Liver (tissue), 9 donors: ENCODE measurements around the gene SHB. TPM values are rescaled to one million over a fixed set of nuclear protein-coding genes. Genes with fewer than 3 reads are reported as not detected.

ENCODE experiments used
- DNase-seq: peaks from one replicate; pipeline ENCODE4 v3.0.0-alpha.2; 2017; ENCODE audit warnings: low spot score
- H3K27ac ChIP-seq, 2 donors: one replicate each; pipeline ENCODE4 v1.7.0; 2013; ENCODE audit warnings: inconsistent platforms in 2 of 2, low read length in 2 of 2, control low read depth in 1 of 2, low read depth in 1 of 2, mild to moderate bottlenecking in 1 of 2
- H3K27me3 ChIP-seq, 4 donors: one replicate each; pipeline versions ENCODE4 v1.6.1 to v1.7.0; 2013; ENCODE audit warnings: low read length in 3 of 4, inconsistent platforms in 1 of 4, mild to moderate bottlenecking in 1 of 4, moderate library complexity in 1 of 4; ENCODE audit not compliant: control insufficient read depth in 4 of 4, insufficient read depth in 4 of 4
- H3K36me3 ChIP-seq, 4 donors: one replicate each; pipeline versions ENCODE4 v1.6.1 to v1.7.0; 2013; ENCODE audit warnings: low read length in 3 of 4, mild to moderate bottlenecking in 3 of 4, low read depth in 1 of 4, moderate library complexity in 1 of 4; ENCODE audit not compliant: control insufficient read depth in 4 of 4, insufficient read depth in 3 of 4
- H3K4me1 ChIP-seq, 4 donors: one replicate each; pipeline versions ENCODE4 v1.6.1 to v1.7.0; 2013; ENCODE audit warnings: low read length in 3 of 4, mild to moderate bottlenecking in 3 of 4, moderate library complexity in 1 of 4; ENCODE audit not compliant: control insufficient read depth in 4 of 4, insufficient read depth in 4 of 4
- H3K4me3 ChIP-seq, 3 donors: one replicate each; pipeline versions ENCODE4 v1.6.1 to v1.7.0; 2013; ENCODE audit warnings: low read length in 3 of 3, control low read depth in 1 of 3, low read depth in 1 of 3, mild to moderate bottlenecking in 1 of 3
- H3K9ac ChIP-seq, 2 donors: one replicate each; pipeline ENCODE4 v1.7.0; 2013; ENCODE audit warnings: low read length in 2 of 2, mild to moderate bottlenecking in 2 of 2, moderate library complexity in 2 of 2, control low read depth in 1 of 2, low read depth in 1 of 2
- H3K9me3 ChIP-seq, 4 donors: one replicate each; pipeline versions ENCODE4 v1.6.1 to v1.7.0; 2013; ENCODE audit warnings: low read length in 3 of 4; ENCODE audit not compliant: control insufficient read depth in 4 of 4
- ATF3 ChIP-seq: IDR thresholded peaks from 2 replicates; pipeline ENCODE4 v1.6.1; 2016; ENCODE audit warnings: antibody characterized with exemption
- CTCF ChIP-seq: fragments of 150-350 bp; IDR thresholded peaks from 2 replicates; pipeline ENCODE4 v1.5.1; 2017; ENCODE audit warnings: improper control_type of control experiment, low read depth, low read length; ENCODE audit not compliant: missing input control
- EGR1 ChIP-seq, 2 donors: IDR thresholded peaks; 2 replicates each; pipeline ENCODE4 v1.6.1; 2016 to 2018; ENCODE audit warnings: antibody characterized with exemption in 2 of 2, low read depth in 2 of 2
- FOXA1 ChIP-seq: IDR thresholded peaks from 2 replicates; pipeline ENCODE4 v1.6.1; 2016; ENCODE audit warnings: antibody characterized with exemption
- GABPA ChIP-seq, 2 donors: IDR thresholded peaks in 1 of 2; conservative IDR thresholded peaks in 1 of 2; 2 replicates each; pipeline ENCODE4 v1.6.1; 2016; ENCODE audit warnings: antibody characterized with exemption in 2 of 2, mild to moderate bottlenecking in 1 of 2, moderate library complexity in 1 of 2
- HNF4A ChIP-seq, 2 donors: conservative IDR thresholded peaks; 2 replicates each; pipeline ENCODE4 v1.6.1; 2016; ENCODE audit warnings: antibody characterized with exemption in 2 of 2, mild to moderate bottlenecking in 2 of 2
- HNF4G ChIP-seq: IDR thresholded peaks from 2 replicates; pipeline ENCODE4 v1.6.1; 2016; ENCODE audit warnings: antibody characterized with exemption
- JUND ChIP-seq, 2 donors: IDR thresholded peaks; 2 replicates each; pipeline ENCODE4 v1.6.1; 2016; ENCODE audit warnings: antibody characterized with exemption in 2 of 2
- MAX ChIP-seq: IDR thresholded peaks from 2 replicates; pipeline ENCODE4 v1.6.1; 2016; ENCODE audit warnings: antibody characterized with exemption
- NR2F2 ChIP-seq: IDR thresholded peaks from 2 replicates; pipeline ENCODE4 v1.6.1; 2016; ENCODE audit warnings: antibody characterized with exemption
- RAD21 ChIP-seq, 2 donors: IDR thresholded peaks; 2 replicates each; pipeline ENCODE4 v1.6.1; 2016; ENCODE audit warnings: antibody characterized with exemption in 2 of 2, mild to moderate bottlenecking in 2 of 2
- RXRA ChIP-seq, 2 donors: IDR thresholded peaks; 2 replicates each; pipeline ENCODE4 v1.6.1; 2017 to 2018; ENCODE audit warnings: antibody characterized with exemption in 2 of 2, mild to moderate bottlenecking in 1 of 2
- ZBTB33 ChIP-seq: IDR thresholded peaks from 2 replicates; pipeline ENCODE4 v1.6.1; 2016; ENCODE audit warnings: antibody characterized with exemption
- WGBS: extraction: QIAGEN DNeasy Blood & Tissue Kit; methylation state at CpG from one replicate; pipeline ENCODE4 v1.1.7; 2013; 5-methylcytosine and 5-hydroxymethylcytosine counted together
- polyA plus RNA-seq, 2 donors: library from polyadenylated mRNA; stranded (reverse) in 1 of 2; unstranded in 1 of 2; fragments of 200-250 nt in 1 of 2; fragments of >200 nt in 1 of 2; fragmentation: Nextera tagmentation in 1 of 2; extraction: Ambion mirVana in 1 of 2; gene quantifications; one replicate each; pipeline versions ENCODE4 v1.2.1 to v1.2.3, GENCODE V29; 2013 to 2015
- total RNA-seq, 2 donors: library from RNA; depleted of rRNA; stranded (reverse); fragments of >200 nt; gene quantifications; one replicate each; pipeline ENCODE4 v1.2.3, GENCODE V29; 2014
- donor health status: healthy.
- donor health status: healthy.
- donor health status: healthy.
- donor health status: healthy.
- donor health status: healthy.

Gene SHB
- total and polyA plus RNA-seq, 4 donors, result 3.4 to 17.3 (median 7.0) TPM

GRCh38 chr9:37978481-37978864 lies 90.6 kb downstream of the SHB start:
- no peak for DNase-seq
- WGBS, result 86% methylated on average over 6 of the region's 6 CpGs

GRCh38 chr9:37977851-37978480 lies 91.1 kb downstream of the SHB start:
- H3K9ac ChIP-seq, result no peak overlapping the region
- H3K27me3 ChIP-seq, result no peaks in the 10 kb centered on the region
- H3K27ac ChIP-seq, result no peak overlapping the region
- no peak for TF ChIP-seq FOXA1
- no peak for TF ChIP-seq EGR1 (IDR thresholded peaks at IDR 0.05; ENCODE audit: low read depth in 2 of 2)
- H3K4me1 ChIP-seq, result no peaks in the 10 kb centered on the region
- DNase-seq, result no peak
- 78% methylated on average over 5 of the region's 5 CpGs for WGBS
- no peak overlapping the region for H3K4me3 ChIP-seq
- H3K36me3 ChIP-seq, result peaks cover 3 to 19% (median 9%) of the 10 kb centered on the region in 4 donors
- H3K9me3 ChIP-seq, result no peaks in the 10 kb centered on the region

More at GRCh38 chr9:37978481-37978864, 90.6 kb downstream of the SHB start:
- Histone ChIP-seq H3K36me3 (peaks cover 2 to 17% (median 8%) of the 10 kb centered on the region in 4 donors), H3K4me3 (no peak overlapping the region), H3K27ac (no peak overlapping the region), H3K4me1 (no peaks in the 10 kb centered on the region), H3K9ac (no peak overlapping the region), H3K9me3 (no peaks in the 10 kb centered on the region), H3K27me3 (no peaks in the 10 kb centered on the region)
- TF ChIP-seq GABPA (IDR thresholded peaks at IDR 0.05 in 1 of 2, conservative IDR thresholded peaks at IDR 0.05 in 1 of 2), result no peak
- no peak for TF ChIP-seq ZBTB33
- no peak for TF ChIP-seq RXRA (IDR thresholded peaks at IDR 0.05)
- TF ChIP-seq JUND (IDR thresholded peaks at IDR 0.05), result no peak
- TF ChIP-seq RAD21 (IDR thresholded peaks at IDR 0.05), result no peak
- no peak for TF ChIP-seq EGR1 (IDR thresholded peaks at IDR 0.05; ENCODE audit: low read depth in 2 of 2)
- no peak for TF ChIP-seq CTCF
- TF ChIP-seq ATF3, result no peak
- no peak for TF ChIP-seq MAX
- no peak for TF ChIP-seq HNF4A (conservative IDR thresholded peaks at IDR 0.05)

- Histone ChIP-seq H3K4me1 (peaks cover 0 to 4% (median 0%) of the 10 kb centered on the region in 4 donors), H3K9ac (no peak overlapping the region), H3K27ac (no peak overlapping the region), H3K9me3 (no peaks in the 10 kb centered on the region), H3K27me3 (no peaks in the 10 kb centered on the region), H3K36me3 (peaks cover 6 to 29% (median 11%) of the 10 kb centered on the region in 4 donors), H3K4me3 (no peak overlapping the region)
- no peak for DNase-seq
- TF ChIP-seq EGR1 (IDR thresholded peaks at IDR 0.05; ENCODE audit: low read depth in 2 of 2) (no peak), RAD21 (IDR thresholded peaks at IDR 0.05) (no peak), HNF4G (no peak), ATF3 (no peak), ZBTB33 (no peak), NR2F2 (no peak)
- 88% methylated on average over 8 of the region's 8 CpGs for WGBS
Measured at GRCh38 chr9:37976714-37977477, 92.1 kb downstream of the SHB start.
